H1 (cell line): Measurements from ENCODE around the gene CAMKMT. TPM values are rescaled to one million over a fixed set of nuclear protein-coding genes. Genes with fewer than 3 reads are reported as not detected.

Experiments
- CTCF ChIA-PET: fragments of 300-600 bp; sonication (Branson Sonifier 250); formaldehyde crosslinking; loops from one replicate; lab custom pipeline; 2021; ENCODE audit not compliant: partially characterized antibody; lab: Charles Lee
- POLR2A ChIA-PET: fragments of 300-600 bp; sonication (Branson Sonifier 250); formaldehyde crosslinking; loops from one replicate; lab custom pipeline; 2021; ENCODE audit warnings: inconsistent platforms; ENCODE audit not compliant: partially characterized antibody; lab: Charles Lee
- DNase-seq, 2 experiments: peaks; one replicate each; pipeline versions ENCODE4 v3.0.0 to v3.0.0-alpha.2; 2010 to 2022; ENCODE audit warnings: low spot score in 2 of 2, low read depth in 1 of 2, mixed read lengths in 1 of 2
- FAIRE-seq: peaks from 2 replicates; lab custom pipeline; 2011; peaks lifted over from hg19 to GRCh38; lab: Jason Lieb, UNC
- H2AFZ ChIP-seq: 2 replicates; pipeline ENCODE4 v1.8.1; 2012; ENCODE audit warnings: low read length, inconsistent platforms
- H2AK5ac ChIP-seq: 2 replicates; pipeline ENCODE4 v1.6.1; 2013; ENCODE audit warnings: low read depth, low read length
- H2BK120ac ChIP-seq: replicated peaks from 2 replicates; pipeline ENCODE3; 2013; ENCODE audit warnings: low read depth, low read length, inconsistent platforms
- H2BK12ac ChIP-seq: 2 replicates; pipeline ENCODE4 v1.6.1; 2013; ENCODE audit warnings: low read depth, low read length
- H2BK15ac ChIP-seq: 2 replicates; pipeline ENCODE4 v1.6.1; 2013; ENCODE audit warnings: low read length
- H2BK20ac ChIP-seq: 2 replicates; pipeline ENCODE4 v1.6.1; 2013; ENCODE audit warnings: low read length
- H2BK5ac ChIP-seq: 2 replicates; pipeline ENCODE4 v1.6.1; 2013; ENCODE audit warnings: low read depth, low read length
- H3K14ac ChIP-seq: 2 replicates; pipeline ENCODE4 v1.6.1; 2013; ENCODE audit warnings: inconsistent platforms; ENCODE audit not compliant: insufficient read length
- H3K18ac ChIP-seq: 2 replicates; pipeline ENCODE4 v1.6.1; 2013; ENCODE audit warnings: low read length; ENCODE audit errors: extremely low read depth
- H3K23ac ChIP-seq: 2 replicates; pipeline ENCODE4 v1.6.1; 2013; ENCODE audit warnings: inconsistent platforms; ENCODE audit not compliant: insufficient read length
- H3K23me2 ChIP-seq: 2 replicates; pipeline ENCODE4 v1.6.1; 2013; ENCODE audit warnings: low read depth, low read length
- H3K27ac ChIP-seq: 2 replicates; pipeline ENCODE4 v1.6.1; 2011; ENCODE audit warnings: low read depth, low read length, inconsistent platforms
- H3K27me3 ChIP-seq, 4 experiments: replicated peaks in 1 of 4; 1 replicate in 1 of 4; 2 replicates in 3 of 4; pipeline versions ENCODE4 v1.6.1 to v1.8.1; 2011 to 2013; ENCODE audit warnings: low read length in 3 of 4, mild to moderate bottlenecking in 3 of 4, inconsistent platforms in 2 of 4, mixed read lengths in 2 of 4, moderate library complexity in 1 of 4; ENCODE audit not compliant: control insufficient read depth in 3 of 4, insufficient read depth in 3 of 4; ENCODE audit errors: extremely low read depth in 1 of 4
- H3K36me3 ChIP-seq, 4 experiments: 2 replicates each; pipeline versions ENCODE4 v1.6.1 to v1.8.1; 2011 to 2013; ENCODE audit warnings: mild to moderate bottlenecking in 4 of 4, low read length in 3 of 4, moderate library complexity in 2 of 4, control low read depth in 1 of 4, inconsistent platforms in 1 of 4; ENCODE audit not compliant: insufficient read depth in 4 of 4, control insufficient read depth in 2 of 4
- H3K4ac ChIP-seq: replicated peaks from 2 replicates; pipeline ENCODE3; 2013; ENCODE audit warnings: low read length, low read depth, mixed read lengths, inconsistent platforms; ENCODE audit not compliant: insufficient read length
- H3K4me1 ChIP-seq, 4 experiments: replicated peaks in 1 of 4; 1 replicate in 1 of 4; 2 replicates in 3 of 4; pipeline versions ENCODE4 v1.6.1 to v1.8.1; 2011 to 2013; ENCODE audit warnings: low read length in 3 of 4, inconsistent platforms in 2 of 4, mixed read lengths in 1 of 4; ENCODE audit not compliant: insufficient read depth in 4 of 4, control insufficient read depth in 3 of 4
- H3K4me2 ChIP-seq, 2 experiments: 2 replicates each; pipeline versions ENCODE4 v1.6.1 to v1.8.1; 2011 to 2013; ENCODE audit warnings: low read depth in 2 of 2, low read length in 2 of 2, control low read depth in 1 of 2, inconsistent platforms in 1 of 2, mild to moderate bottlenecking in 1 of 2; ENCODE audit not compliant: insufficient read depth in 1 of 2
- H3K4me3 ChIP-seq, 4 experiments: fragments of 200-600, 300-600 bp in 1 of 4; sonication (generic), shearing (Covaris generic), sonication (Bioruptor Twin) in 1 of 4; 2 replicates each; pipeline versions ENCODE4 v1.5.1 to v1.8.1; 2011 to 2016; ENCODE audit warnings: low read length in 4 of 4, low read depth in 3 of 4, control low read depth in 2 of 4, inconsistent platforms in 2 of 4, mild to moderate bottlenecking in 2 of 4, mixed read lengths in 1 of 4, moderate library complexity in 1 of 4; ENCODE audit not compliant: insufficient read depth in 2 of 4; ENCODE audit errors: extremely low read depth in 1 of 4
- H3K56ac ChIP-seq: replicated peaks from 2 replicates; pipeline ENCODE3; 2013; ENCODE audit warnings: low read depth, mild to moderate bottlenecking, mixed read lengths, low read length, inconsistent platforms; ENCODE audit not compliant: insufficient read length
- H3K79me1 ChIP-seq: 2 replicates; pipeline ENCODE4 v1.6.1; 2013; ENCODE audit warnings: low read depth, low read length, control low read depth
- H3K79me2 ChIP-seq, 2 experiments: 2 replicates each; pipeline versions ENCODE4 v1.6.1 to v1.8.1; 2012 to 2013; ENCODE audit warnings: low read length in 2 of 2, mild to moderate bottlenecking in 2 of 2, inconsistent platforms in 1 of 2; ENCODE audit not compliant: insufficient read depth in 2 of 2, control insufficient read depth in 1 of 2
- H3K9ac ChIP-seq, 4 experiments: replicated peaks in 1 of 4; 1 replicate in 1 of 4; 2 replicates in 3 of 4; pipeline versions ENCODE4 v1.6.1 to v1.8.1; 2011 to 2013; ENCODE audit warnings: low read depth in 3 of 4, low read length in 3 of 4, control low read depth in 2 of 4, mild to moderate bottlenecking in 2 of 4, moderate library complexity in 2 of 4, inconsistent platforms in 1 of 4; ENCODE audit errors: extremely low read depth in 1 of 4
- H3K9me3 ChIP-seq, 2 experiments: 2 replicates each; pipeline versions ENCODE4 v1.6.1 to v1.8.1; 2012 to 2013; ENCODE audit warnings: mild to moderate bottlenecking in 2 of 2, moderate library complexity in 2 of 2, control low read depth in 1 of 2, inconsistent platforms in 1 of 2, low read depth in 1 of 2, low read length in 1 of 2, mixed read lengths in 1 of 2; ENCODE audit not compliant: insufficient read depth in 2 of 2
- H4K20me1 ChIP-seq, 2 experiments: replicated peaks in 1 of 2; 2 replicates each; pipeline versions ENCODE3 to v1.8.1; 2011 to 2013; ENCODE audit warnings: inconsistent platforms in 2 of 2, low read length in 2 of 2, mild to moderate bottlenecking in 1 of 2; ENCODE audit not compliant: insufficient read depth in 2 of 2, control insufficient read depth in 1 of 2
- H4K5ac ChIP-seq: 2 replicates; pipeline ENCODE4 v1.6.1; 2013; ENCODE audit warnings: low read length, low read depth, mixed read lengths, inconsistent platforms; ENCODE audit not compliant: insufficient read length
- H4K8ac ChIP-seq: 2 replicates; pipeline ENCODE4 v1.8.0; 2013; ENCODE audit warnings: mild to moderate bottlenecking, moderate library complexity, low read length, inconsistent platforms; ENCODE audit not compliant: insufficient read depth; ENCODE audit errors: extremely low read depth
- H4K91ac ChIP-seq: replicated peaks from 2 replicates; pipeline ENCODE3; 2013; ENCODE audit warnings: low read length, mixed read lengths, inconsistent platforms; ENCODE audit not compliant: insufficient read length
- BRCA1 ChIP-seq: IDR thresholded peaks from 2 replicates; pipeline ENCODE4 v1.6.1; 2012; ENCODE audit warnings: low read depth, low read length, improper control_type of control experiment
- CEBPB ChIP-seq: IDR thresholded peaks from 2 replicates; pipeline ENCODE4 v1.6.1; 2012; ENCODE audit warnings: low read depth, low read length
- TAF7 ChIP-seq: optimal IDR thresholded peaks from 2 replicates; pipeline ENCODE3; 2011; ENCODE audit warnings: low read depth, mild to moderate bottlenecking, inconsistent platforms, low read length, moderate library complexity, borderline replicate concordance
- WGBS, 2 experiments: shearing (Covaris generic) in 1 of 2; methylation state at CpG; one replicate each; pipeline versions ENCODE4 v1.1.6 to v1.1.7; 2013 to 2015; ENCODE audit warnings: low lambda C conversion rate in 2 of 2, mixed read lengths in 2 of 2, inconsistent platforms in 1 of 2, low coverage in 1 of 2, missing lambda C conversion rate in 1 of 2; ENCODE audit not compliant: insufficient replicate concordance in 2 of 2, insufficient coverage in 1 of 2, insufficient read length in 1 of 2; ENCODE audit errors: extremely low coverage in 1 of 2, missing lambda C conversion rate in 1 of 2; 5-methylcytosine and 5-hydroxymethylcytosine counted together
- polyA plus RNA-seq, 7 experiments: library from polyadenylated mRNA; depleted of rRNA in 3 of 7; stranded (reverse) in 5 of 7; unstranded in 2 of 7; fragments of >200 nt in 5 of 7; fragments of 200-250 nt in 2 of 7; gene quantifications; 1 replicate in 5 of 7; 2 replicates in 1 of 7; 4 replicates in 1 of 7; pipeline versions ENCODE4 v1.2.1 to v1.2.3, GENCODE V29; 2011 to 2013; ENCODE audit warnings: missing spikeins in 2 of 7, mixed read lengths in 2 of 7
- total RNA-seq: library from RNA; stranded (reverse); fragmentation: NEBNext Ultra II Directional; extraction: Animal tissue kit (Norgen Biotek cat#: 25700); gene quantifications from 2 replicates; pipeline ENCODE4 v1.2.1, GENCODE V29; 2021

CAMKMT gene
- total and polyA plus RNA-seq, 2 of the 8 experiments (the other 6 are each of a cell fraction or from before 2014, with no cell fraction given): 14.7 to 22.4 TPM

DNA sequence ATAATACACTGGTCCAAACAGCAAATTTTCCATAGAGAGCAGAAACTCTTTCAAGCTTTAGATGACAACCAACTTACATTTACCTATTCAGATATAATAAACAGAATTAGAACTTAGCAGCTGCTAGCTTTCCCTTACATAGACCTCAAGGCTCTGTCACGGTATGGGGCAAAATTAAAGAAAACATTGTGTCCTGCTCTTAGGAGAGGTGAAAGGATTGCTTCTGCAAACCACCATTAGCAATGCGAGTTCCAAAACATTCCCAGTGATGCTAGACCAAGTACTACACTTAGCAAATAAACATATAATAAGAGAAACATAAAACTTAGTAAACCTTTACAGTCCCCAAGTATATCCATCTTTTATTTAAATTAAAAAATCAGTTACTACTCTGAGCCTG lies 183.3 kb downstream of the CAMKMT start:
- H3K4ac ChIP-seq: no peak overlapping the region
- peak overlapping the region; percentile 71 for H3K27ac ChIP-seq
- peak overlapping the region; percentile 43 to 57 for H3K4me2 ChIP-seq
- no peak overlapping the region for H3K56ac ChIP-seq
- peak overlapping the region; percentile 99 for H4K5ac ChIP-seq
- ChIA-PET POLR2A (interaction anchor here (0.9 to 1.1 kb wide), 2 partner anchors 23 to 30 kb away, joined by 3 read pairs; no protein-coding TSS in a partner anchor), CTCF (interaction anchor here (0.6 to 2.2 kb wide), 3 partner anchors 16 to 429 kb away, joined by 3 to 7 read pairs (median 5); no protein-coding TSS in a partner anchor)
- WGBS, 2 experiments: 42% methylated on average over 2 of the region's 2 CpGs; no CpG with 5 or more reads in 1 of the 2 experiments
- no peak overlapping the region for H2AK5ac ChIP-seq
- no peak overlapping the region for H3K14ac ChIP-seq
- DNase-seq: no peak
- H3K36me3 ChIP-seq: no peaks in the 10 kb centered on the region
- H3K4me3 ChIP-seq: peak overlapping the region in 1 of 4 experiments; percentile 19; a peak in 1 of 8 replicates
- no peak overlapping the region for H3K23ac ChIP-seq
- H3K79me1 ChIP-seq: no peaks in the 10 kb centered on the region
- H2BK20ac ChIP-seq: 0 out of 2 replicates have a peak overlapping the region, but pooled peaks have one; percentile 76
- H2BK5ac ChIP-seq: no peak overlapping the region
- no peak overlapping the region for H2BK12ac ChIP-seq
- H4K8ac ChIP-seq: no peak overlapping the region
- no peak overlapping the region for H3K18ac ChIP-seq
- H3K4me1 ChIP-seq: peaks cover 2 to 29% (median 18%) of the 10 kb centered on the region in 4 experiments; a peak in 5 of 7 replicates
- H2BK15ac ChIP-seq: no peak overlapping the region
- H3K23me2 ChIP-seq: peaks cover 3% of the 10 kb centered on the region; the same call in 1 of the 2 replicates
- H3K9me3 ChIP-seq: no peaks in the 10 kb centered on the region
- H4K91ac ChIP-seq: no peak overlapping the region
- FAIRE-seq: no peak
- H3K9ac ChIP-seq: no peak overlapping the region
- no peaks in the 10 kb centered on the region for H3K79me2 ChIP-seq
- no peaks in the 10 kb centered on the region for H4K20me1 ChIP-seq
- H2AFZ ChIP-seq: no peak overlapping the region
- peak overlapping the region; percentile 56 for H2BK120ac ChIP-seq
- H3K27me3 ChIP-seq: no peaks in the 10 kb centered on the region
- TF ChIP-seq TAF7 (no peak), CEBPB (no peak), BRCA1 (no peak)
